ENCODE data around the gene FASN.

FASN gene

GRCh38 chr17:82117139-82118090, 19.4 kb upstream of the FASN start:
- DNase-seq = no peak

- no peak for DNase-seq
Measured at GRCh38 chr17:82116246-82116645, 18.2 kb upstream of the FASN start.

- DNase-seq = no peak
Measured at GRCh38 chr17:82114872-82115271, 16.8 kb upstream of the FASN start.

GRCh38 chr17:82114447-82114846, 16.4 kb upstream of the FASN start:
- no peak for DNase-seq

- DNase-seq = no peak
Measured at GRCh38 chr17:82113941-82114340, 15.9 kb upstream of the FASN start.

GRCh38 chr17:82113422-82113821, 15.4 kb upstream of the FASN start:
- no peak for DNase-seq

GRCh38 chr17:82112914-82113311, 14.9 kb upstream of the FASN start:
- no peak for DNase-seq

- no peak for DNase-seq
Measured at GRCh38 chr17:82112181-82112913, 14.3 kb upstream of the FASN start.

- no peak for DNase-seq
Measured at GRCh38 chr17:82110298-82110697, 12.3 kb upstream of the FASN start.

GRCh38 chr17:82108961-82109475, 11.0 kb upstream of the FASN start:
- no peak for DNase-seq

GRCh38 chr17:82108496-82108945, 10.5 kb upstream of the FASN start:
- DNase-seq = no peak

GRCh38 chr17:82108038-82108437, 10.0 kb upstream of the FASN start:
- DNase-seq = no peak

- no peak for DNase-seq
Measured at GRCh38 chr17:82107341-82107860, 9.4 kb upstream of the FASN start.

GRCh38 chr17:82106688-82107305, 8.8 kb upstream of the FASN start:
- no peak for DNase-seq

- no peak for DNase-seq
Measured at GRCh38 chr17:82105882-82106687, 8.0 kb upstream of the FASN start.

- no peak for DNase-seq
Measured at GRCh38 chr17:82105417-82105881, 7.4 kb upstream of the FASN start.

GRCh38 chr17:82104797-82105416, 6.9 kb upstream of the FASN start:
- DNase-seq = no peak

- no peak for DNase-seq
Measured at GRCh38 chr17:82103553-82104451, 5.8 kb upstream of the FASN start.

GRCh38 chr17:82101767-82102679, 4.0 kb upstream of the FASN start:
- no peak for DNase-seq

Data from GOT3 (cell line).